Uterus (tissue), 4 donors: Measurements from ENCODE around the gene PSME3IP1. TPM values are rescaled to one million over a fixed set of nuclear protein-coding genes. Genes with fewer than 3 reads are reported as not detected.

Experiments used
- DNase-seq, 2 donors: peaks; one replicate each; pipeline ENCODE4 v3.0.0-alpha.2; 2019 to 2020
- H3K27ac ChIP-seq, 2 donors: fragments of 200-600 bp; sonication (generic); 1 replicate in 1 of 2; 2 replicates in 1 of 2; pipeline ENCODE4 v1.5.1; 2016 to 2018
- H3K27me3 ChIP-seq, 2 donors: fragments of 200-600 bp; sonication (generic); one replicate each; pipeline ENCODE4 v1.5.1; 2018 to 2019; ENCODE audit warnings: control low read depth in 1 of 2
- H3K36me3 ChIP-seq, 2 donors: fragments of 200-600 bp; sonication (generic); one replicate each; pipeline ENCODE4 v1.5.1; 2019; ENCODE audit warnings: control low read depth in 1 of 2
- H3K4me1 ChIP-seq, 2 donors: fragments of 200-600 bp; sonication (generic); one replicate each; pipeline ENCODE4 v1.5.1; 2018 to 2019; ENCODE audit warnings: control low read depth in 1 of 2
- H3K4me3 ChIP-seq, 2 donors: fragments of 200-600 bp; sonication (generic); 1 replicate in 1 of 2; 2 replicates in 1 of 2; pipeline ENCODE4 v1.5.1; 2018 to 2019; ENCODE audit warnings: mild to moderate bottlenecking in 1 of 2
- H3K9me3 ChIP-seq, 2 donors: fragments of 200-600 bp; sonication (generic); one replicate each; pipeline ENCODE4 v1.5.1; 2019; ENCODE audit warnings: control low read depth in 1 of 2
- POLR2A ChIP-seq, 2 donors: fragments of 450-650 bp; IDR thresholded peaks; one replicate each; pipeline ENCODE4 v1.6.1; 2016; ENCODE audit warnings: antibody characterized with exemption in 2 of 2, mild to moderate bottlenecking in 1 of 2, moderate library complexity in 1 of 2
- intact Hi-C: fragments of 100-400 bp; cut with DNase I; formaldehyde crosslinking; loops from one replicate; pipeline ENCODE4 v1.15.1; 2023; ENCODE audit warnings: low total_unique reads
- total RNA-seq, 4 donors: library from RNA; depleted of rRNA in 3 of 4; stranded (reverse); fragments of >200 nt in 3 of 4; gene quantifications; one replicate each; pipeline versions ENCODE4 v1.1.0 to v1.2.4, GENCODE V29; 2014 to 2023
- TF ChIP-seq, protein P1 (sequence below), 4 experiments: fragments of 200-600 bp in 2 of 4; fragments of 450-650 bp in 2 of 4; sonication (generic) in 2 of 4; IDR thresholded peaks; one replicate each; pipeline ENCODE4 v1.5.1; 2016 to 2019; ENCODE audit warnings: antibody characterized with exemption in 4 of 4, mild to moderate bottlenecking in 2 of 4, moderate library complexity in 1 of 4
- donor health status: DM: yes; HTN: yes; CAD: no.

Gene PSME3IP1
- total RNA-seq, 4 donors from 2014 or later = 45.3 to 323 (median 75.1) TPM

DNA sequence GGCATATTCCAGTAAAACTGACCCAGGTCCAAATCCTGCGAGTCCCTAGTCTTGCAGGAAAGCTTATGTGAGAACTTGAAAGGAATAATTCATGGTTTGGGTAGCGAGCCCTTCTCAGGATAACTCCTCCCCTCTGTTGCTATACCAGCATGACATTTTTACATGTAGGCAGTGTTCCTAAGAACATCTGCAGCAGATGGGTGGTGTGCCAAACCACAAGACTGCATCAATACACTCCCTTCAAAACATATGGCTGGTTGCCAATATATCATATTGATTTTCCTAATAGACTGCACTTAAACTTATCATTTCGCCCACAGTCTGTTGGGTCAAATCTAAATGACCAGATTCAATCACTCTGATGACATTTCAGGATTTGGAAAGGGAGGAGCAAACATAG, 19.9 kb downstream of the PSME3IP1 start:
- no peaks in the 10 kb centered on the region for H3K9me3 ChIP-seq
- H3K36me3 ChIP-seq = no peaks in the 10 kb centered on the region
- H3K27ac ChIP-seq = no peak overlapping the region
- no peaks in the 10 kb centered on the region for H3K4me1 ChIP-seq
- H3K4me3 ChIP-seq = no peak overlapping the region
- no peaks in the 10 kb centered on the region for H3K27me3 ChIP-seq
- no peak for DNase-seq
- intact Hi-C loops = loop anchor here (5.0 kb wide), 1 partner anchor 84 kb away; no protein-coding TSS in a partner anchor
- TF ChIP-seq, protein P1, sequence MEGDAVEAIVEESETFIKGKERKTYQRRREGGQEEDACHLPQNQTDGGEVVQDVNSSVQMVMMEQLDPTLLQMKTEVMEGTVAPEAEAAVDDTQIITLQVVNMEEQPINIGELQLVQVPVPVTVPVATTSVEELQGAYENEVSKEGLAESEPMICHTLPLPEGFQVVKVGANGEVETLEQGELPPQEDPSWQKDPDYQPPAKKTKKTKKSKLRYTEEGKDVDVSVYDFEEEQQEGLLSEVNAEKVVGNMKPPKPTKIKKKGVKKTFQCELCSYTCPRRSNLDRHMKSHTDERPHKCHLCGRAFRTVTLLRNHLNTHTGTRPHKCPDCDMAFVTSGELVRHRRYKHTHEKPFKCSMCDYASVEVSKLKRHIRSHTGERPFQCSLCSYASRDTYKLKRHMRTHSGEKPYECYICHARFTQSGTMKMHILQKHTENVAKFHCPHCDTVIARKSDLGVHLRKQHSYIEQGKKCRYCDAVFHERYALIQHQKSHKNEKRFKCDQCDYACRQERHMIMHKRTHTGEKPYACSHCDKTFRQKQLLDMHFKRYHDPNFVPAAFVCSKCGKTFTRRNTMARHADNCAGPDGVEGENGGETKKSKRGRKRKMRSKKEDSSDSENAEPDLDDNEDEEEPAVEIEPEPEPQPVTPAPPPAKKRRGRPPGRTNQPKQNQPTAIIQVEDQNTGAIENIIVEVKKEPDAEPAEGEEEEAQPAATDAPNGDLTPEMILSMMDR (IDR thresholded peaks at IDR 0.05) = no peak
- TF ChIP-seq POLR2A (IDR thresholded peaks at IDR 0.05) = no peak

GRCh38 chr16:57165483-57165882, 20.4 kb downstream of the PSME3IP1 start:
- H3K4me1 ChIP-seq = no peaks in the 10 kb centered on the region
- no peaks in the 10 kb centered on the region for H3K9me3 ChIP-seq
- intact Hi-C loops = loop anchor here (5.0 kb wide), 1 partner anchor 83 kb away; no protein-coding TSS in a partner anchor
- no peak overlapping the region for H3K27ac ChIP-seq
- TF ChIP-seq, protein P1 (IDR thresholded peaks at IDR 0.05) = no peak
- no peak for TF ChIP-seq POLR2A (IDR thresholded peaks at IDR 0.05)
- no peaks in the 10 kb centered on the region for H3K27me3 ChIP-seq
- no peaks in the 10 kb centered on the region for H3K36me3 ChIP-seq
- no peak overlapping the region for H3K4me3 ChIP-seq
- no peak for DNase-seq

DNA sequence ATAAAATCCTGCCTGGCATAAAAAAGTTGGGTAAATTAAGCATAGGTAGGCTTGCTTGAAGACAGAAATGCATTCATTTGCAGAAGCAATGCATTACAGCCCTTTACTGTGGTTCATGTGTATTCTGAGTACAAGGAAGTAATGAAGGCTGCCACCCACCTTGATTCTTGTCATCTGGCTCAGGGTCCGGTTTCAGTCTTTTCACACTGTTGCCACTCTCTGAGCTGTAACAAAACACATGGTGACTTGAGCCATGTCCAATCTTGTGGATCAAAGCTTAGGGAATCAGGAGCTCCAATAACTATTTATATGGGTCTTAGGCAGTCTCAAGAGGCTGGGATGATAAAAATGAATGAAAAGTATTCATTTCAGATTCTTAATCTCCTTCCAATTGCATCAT, 22.0 kb downstream of the PSME3IP1 start:
- no peaks in the 10 kb centered on the region for H3K4me1 ChIP-seq
- no peak for TF ChIP-seq POLR2A (IDR thresholded peaks at IDR 0.05)
- TF ChIP-seq, protein P1 (IDR thresholded peaks at IDR 0.05) = no peak

DNA sequence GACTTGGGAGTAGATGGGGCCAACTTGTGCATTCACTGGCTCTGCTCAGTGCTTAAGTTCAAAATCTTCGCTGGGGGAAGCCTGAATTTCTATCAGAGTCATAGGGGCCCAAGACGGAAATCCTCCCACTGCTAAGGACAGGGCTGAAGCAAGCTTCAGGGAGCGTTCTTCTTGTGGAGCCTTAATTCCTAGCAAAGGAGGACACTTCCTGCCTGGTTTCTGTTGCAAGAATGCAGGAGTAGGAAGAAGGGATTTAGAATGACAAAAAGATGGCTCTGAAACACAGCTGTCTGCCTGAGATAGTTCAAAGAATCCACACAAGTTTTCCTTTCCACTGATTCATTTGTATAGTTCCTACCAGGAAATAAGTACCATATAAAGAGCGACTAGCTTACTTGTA, 26.4 kb downstream of the PSME3IP1 start:
- TF ChIP-seq, protein P1 (IDR thresholded peaks at IDR 0.05) = no peak
- no peak for TF ChIP-seq POLR2A (IDR thresholded peaks at IDR 0.05)
- intact Hi-C loops = no loop called here
- Histone ChIP-seq H3K36me3 (no peaks in the 10 kb centered on the region), H3K9me3 (no peaks in the 10 kb centered on the region), H3K4me1 (no peaks in the 10 kb centered on the region), H3K27me3 (no peaks in the 10 kb centered on the region), H3K4me3 (no peak overlapping the region), H3K27ac (no peak overlapping the region)
- DNase-seq = no peak

More for the DNA sequence above, 22.0 kb downstream of the PSME3IP1 start:
- no peak for DNase-seq
- Histone ChIP-seq H3K36me3 (no peaks in the 10 kb centered on the region), H3K4me3 (no peak overlapping the region), H3K27ac (no peak overlapping the region), H3K27me3 (no peaks in the 10 kb centered on the region), H3K9me3 (no peaks in the 10 kb centered on the region)
- intact Hi-C loops = no loop called here

- no peaks in the 10 kb centered on the region for H3K9me3 ChIP-seq
- no peak overlapping the region for H3K4me3 ChIP-seq
- no peaks in the 10 kb centered on the region for H3K27me3 ChIP-seq
- no peaks in the 10 kb centered on the region for H3K4me1 ChIP-seq
- H3K36me3 ChIP-seq = no peaks in the 10 kb centered on the region
- no peak for DNase-seq
- no peak overlapping the region for H3K27ac ChIP-seq
- TF ChIP-seq, protein P1 (IDR thresholded peaks at IDR 0.05) = no peak
- TF ChIP-seq POLR2A (IDR thresholded peaks at IDR 0.05) = no peak
- intact Hi-C loops = no loop called here
These were observed 28.3 kb downstream of the PSME3IP1 start for GRCh38 chr16:57157533-57157932.
